HCT116 (cell line): ENCODE data around the gene SPG7. TPM values are rescaled to one million over a fixed set of nuclear protein-coding genes. Genes with fewer than 3 reads are reported as not detected.

Experiments
- ATAC-seq: fragments of 200-7000 bp; cut with Tn5 transposase; 2 replicates; pipeline ENCODE4 v1.9.1; 2020; ENCODE audit warnings: mild to moderate bottlenecking, moderate library complexity
- BruUV-seq: library from RNA; stranded (reverse); fragments of 400-500 nt; replicated peaks from 2 replicates; lab custom pipeline; 2021; lab: Mats Ljungman, UMichigan
- CTCF ChIA-PET: fragments of 300-600 bp; sonication (Branson Sonifier 250); formaldehyde crosslinking; loops from one replicate; lab custom pipeline; 2021; ENCODE audit warnings: antibody characterized with exemption; lab: Charles Lee
- POLR2A ChIA-PET: fragments of 300-600, 350-600 bp; sonication (Branson Sonifier 250); formaldehyde crosslinking; loops from one replicate; lab custom pipeline; 2021; ENCODE audit warnings: antibody characterized with exemption; lab: Charles Lee
- RAD21 ChIA-PET, 2 experiments: fragments of 300-600 bp; sonication (Branson Sonifier 250); formaldehyde crosslinking; loops; one replicate each; lab custom pipeline; 2023; ENCODE audit warnings: low total read pairs in 2 of 2; ENCODE audit not compliant: uncharacterized antibody in 2 of 2, unreplicated experiment in 2 of 2, low non-redundant PET in 1 of 2; lab: Charles Lee
- DNase-seq: peaks from one replicate; pipeline ENCODE4 v3.0.0-alpha.2; 2010; ENCODE audit warnings: low read depth, low spot score
- H2AFZ ChIP-seq: fragments of 200-600 bp; shearing (Covaris generic), sonication (generic); 2 replicates; pipeline ENCODE4 v1.6.1; 2017; ENCODE audit warnings: low read depth, mixed run types, mixed read lengths, antibody characterized with exemption, low read length; ENCODE audit not compliant: poor library complexity, severe bottlenecking
- H3K27ac ChIP-seq: 2 replicates; pipeline ENCODE4 v1.5.1; 2012; ENCODE audit warnings: low read depth, low read length
- H3K27me3 ChIP-seq: fragments of 200-600 bp; sonication (generic); 2 replicates; pipeline ENCODE4 v1.6.1; 2016; ENCODE audit warnings: mixed run types, low read length, mixed read lengths; ENCODE audit not compliant: insufficient read depth
- H3K36me3 ChIP-seq, 2 experiments: fragments of 200-500 bp in 1 of 2; fragments of 200-600 bp in 1 of 2; sonication (Bioruptor generic) in 1 of 2; sonication (generic) in 1 of 2; 2 replicates each; pipeline versions ENCODE4 v1.5.1 to v1.6.1; 2014 to 2016; ENCODE audit warnings: low read length in 2 of 2, inconsistent platforms in 1 of 2, mixed read lengths in 1 of 2, mixed run types in 1 of 2; ENCODE audit not compliant: insufficient read depth in 2 of 2, control insufficient read depth in 1 of 2
- H3K4me1 ChIP-seq, 2 experiments: fragments of 200-600 bp in 1 of 2; sonication (generic) in 1 of 2; 2 replicates each; pipeline versions ENCODE4 v1.5.1 to v1.6.1; 2012 to 2017; ENCODE audit warnings: low read length in 2 of 2, inconsistent platforms in 1 of 2, mild to moderate bottlenecking in 1 of 2, mixed read lengths in 1 of 2, mixed run types in 1 of 2, moderate library complexity in 1 of 2; ENCODE audit not compliant: insufficient read depth in 2 of 2, control insufficient read depth in 1 of 2
- H3K4me2 ChIP-seq: fragments of 200-600 bp; sonication (generic); 2 replicates; pipeline ENCODE4 v1.6.1; 2017; ENCODE audit warnings: mixed run types, low read length, mixed read lengths
- H3K4me3 ChIP-seq, 2 experiments: fragments of 200-600 bp in 1 of 2; sonication (generic) in 1 of 2; replicated peaks in 1 of 2; 2 replicates each; pipeline ENCODE4 v1.5.1; 2011 to 2016; ENCODE audit warnings: low read length in 2 of 2, control low read depth in 1 of 2, low read depth in 1 of 2, mild to moderate bottlenecking in 1 of 2, mixed read lengths in 1 of 2, mixed run types in 1 of 2
- H3K79me2 ChIP-seq: fragments of 200-600 bp; sonication (generic); 2 replicates; pipeline ENCODE4 v1.6.1; 2017; ENCODE audit warnings: mild to moderate bottlenecking, mixed run types, low read length, moderate library complexity, mixed read lengths; ENCODE audit not compliant: insufficient read depth
- H3K9ac ChIP-seq: fragments of 200-600 bp; sonication (generic); 2 replicates; pipeline ENCODE4 v1.6.1; 2016; ENCODE audit warnings: low read length, mixed read lengths
- H3K9me2 ChIP-seq: fragments of 200-600 bp; sonication (generic), shearing (Covaris generic); 2 replicates; pipeline ENCODE4 v1.6.1; 2017; ENCODE audit warnings: mixed run types, mild to moderate bottlenecking, moderate library complexity; ENCODE audit not compliant: insufficient read depth
- H3K9me3 ChIP-seq, 2 experiments: fragments of 200-500 bp in 1 of 2; fragments of 200-600 bp in 1 of 2; sonication (Bioruptor generic) in 1 of 2; sonication (generic) in 1 of 2; 2 replicates each; pipeline ENCODE4 v1.6.1; 2014 to 2017; ENCODE audit warnings: low read length in 2 of 2, mixed read lengths in 2 of 2, inconsistent platforms in 1 of 2, low read depth in 1 of 2, mild to moderate bottlenecking in 1 of 2, mixed run types in 1 of 2, moderate library complexity in 1 of 2; ENCODE audit not compliant: control insufficient read depth in 1 of 2, insufficient read depth in 1 of 2
- H4K20me1 ChIP-seq: fragments of 200-600 bp; sonication (generic), shearing (Covaris generic); 2 replicates; pipeline ENCODE4 v1.6.1; 2017; ENCODE audit warnings: mixed run types, mild to moderate bottlenecking, moderate library complexity; ENCODE audit not compliant: insufficient read depth
- EZH2 ChIP-seq: fragments of 200-600 bp; sonication (generic); IDR thresholded peaks from 2 replicates; pipeline ENCODE4 v1.6.1; 2017; ENCODE audit warnings: antibody characterized with exemption, mixed run types
- SIN3A ChIP-seq: IDR thresholded peaks from 2 replicates; pipeline ENCODE4 v1.6.1; 2012; ENCODE audit warnings: low read depth
- intact Hi-C: fragments of 100-400 bp; cut with micrococcal nuclease; formaldehyde crosslinking; loops from 2 replicates; pipeline ENCODE4 v1.10.0; 2022
- total RNA-seq: library from RNA; stranded (reverse); gene quantifications from one replicate; pipeline ENCODE4 v1.2.1, GENCODE V29; 2021; ENCODE audit not compliant: unreplicated experiment

SPG7 gene
- total RNA-seq, 1 experiment from 2014 or later = 116 TPM

GRCh38 chr16:89572485-89573205 is 64.4 kb downstream of the SPG7 start (continued):
- TF ChIP-seq EZH2 = no peak

- ATAC-seq = peak; percentile 39
- Histone ChIP-seq H3K4me3 (peak overlapping the region; percentile 71 to 97), H3K27ac (peak overlapping the region; percentile 99)
These were observed 65.8 kb downstream of the SPG7 start for GRCh38 chr16:89573826-89574680.

More at GRCh38 chr16:89573826-89574680, 65.8 kb downstream of the SPG7 start:
- POLR2A ChIA-PET = interaction anchor here (1.0 kb wide), 1 partner anchor 10 kb away, joined by 4 read pairs; no protein-coding TSS in a partner anchor
- Histone ChIP-seq H4K20me1 (no peaks in the 10 kb centered on the region), H3K36me3 (peaks cover 9 to 18% of the 10 kb centered on the region in 2 experiments; a peak in 2 of 4 replicates), H3K27me3 (no peaks in the 10 kb centered on the region), H3K9me2 (no peaks in the 10 kb centered on the region), H3K4me1 (peaks cover 14 to 42% of the 10 kb centered on the region in 2 experiments), H3K9ac (peak overlapping the region; percentile 99), H2AFZ (no peak overlapping the region), H3K79me2 (peaks cover 32% of the 10 kb centered on the region), H3K4me2 (peak overlapping the region; percentile 99), H3K9me3 (no peaks in the 10 kb centered on the region)
- intact Hi-C loops = loop anchor here (1.0 to 2.0 kb wide), 2 partner anchors 67 to 93 kb away; no protein-coding TSS in a partner anchor
- TF ChIP-seq SIN3A = no peak
- BruUV-seq = TSS peak; percentile 64
- DNase-seq = no peak
- CTCF ChIA-PET = interaction anchor here (0.8 to 1.1 kb wide), 3 partner anchors 8 to 41 kb away, joined by 3 to 4 read pairs (median 4); no protein-coding TSS in a partner anchor
- RAD21 ChIA-PET = interaction anchor here in 1 of 2 experiments (0.7 kb wide), 1 partner anchor 94 kb away, joined by 3 read pairs; no protein-coding TSS in a partner anchor
